SH-SY5Y (cell line): Measurements from ENCODE around the gene SIGLEC10.

ENCODE experiments used
- GATA2 ChIP-seq: IDR thresholded peaks from 2 replicates; pipeline ENCODE4 v1.6.1; 2011; ENCODE audit warnings: mild to moderate bottlenecking, low read depth, low read length
- GATA3 ChIP-seq: IDR thresholded peaks from 2 replicates; pipeline ENCODE4 v1.6.1; 2011; ENCODE audit warnings: low read depth, mild to moderate bottlenecking, low read length, moderate library complexity

- TF ChIP-seq GATA3, result no peak
- no peak for TF ChIP-seq GATA2
These were observed 45.3 kb downstream of the SIGLEC10 start for GRCh38 chr19:51372021-51372648.
